Stimulated activated CD8-positive, alpha-beta memory T cell treated with anti-CD3 and anti-CD28 coated beads, Interleukin-12 subunit alpha, Interleukin-12 subunit beta, amount 100 ng/mL, for 4 hours (primary cell): Measurements from ENCODE around the gene JAKMIP1.

Experiments used
- DNase-seq: peaks from one replicate; pipeline ENCODE4 v3.0.0-alpha.2; 2020; ENCODE audit warnings: low read depth

The JAKMIP1 gene

DNA sequence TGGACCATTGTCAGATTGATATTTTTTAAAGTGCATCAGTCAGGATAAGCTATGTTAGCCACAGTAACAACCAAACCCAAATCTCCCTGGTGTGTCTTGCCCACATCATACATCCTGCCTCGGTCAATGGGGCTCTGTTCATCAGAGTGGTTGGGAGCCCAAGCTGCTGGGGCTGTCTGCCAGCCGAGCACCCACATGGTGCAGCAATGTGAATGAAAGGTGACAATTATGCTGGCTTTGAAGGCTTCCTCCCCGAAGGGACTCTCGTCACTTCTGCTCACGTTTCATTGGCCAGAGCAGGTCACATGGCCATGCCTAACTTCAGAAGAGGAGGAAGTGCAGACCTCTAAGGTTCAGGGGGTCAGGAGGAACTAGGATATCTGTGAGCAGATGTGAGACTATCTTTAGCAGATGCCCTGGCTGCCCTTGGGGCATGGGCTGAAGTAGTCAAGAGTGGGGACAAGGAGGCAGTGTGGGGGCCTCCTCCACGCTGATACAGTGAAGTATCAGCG lies 1.3 kb upstream of the JAKMIP1 start:
- DNase-seq: no peak

DNA sequence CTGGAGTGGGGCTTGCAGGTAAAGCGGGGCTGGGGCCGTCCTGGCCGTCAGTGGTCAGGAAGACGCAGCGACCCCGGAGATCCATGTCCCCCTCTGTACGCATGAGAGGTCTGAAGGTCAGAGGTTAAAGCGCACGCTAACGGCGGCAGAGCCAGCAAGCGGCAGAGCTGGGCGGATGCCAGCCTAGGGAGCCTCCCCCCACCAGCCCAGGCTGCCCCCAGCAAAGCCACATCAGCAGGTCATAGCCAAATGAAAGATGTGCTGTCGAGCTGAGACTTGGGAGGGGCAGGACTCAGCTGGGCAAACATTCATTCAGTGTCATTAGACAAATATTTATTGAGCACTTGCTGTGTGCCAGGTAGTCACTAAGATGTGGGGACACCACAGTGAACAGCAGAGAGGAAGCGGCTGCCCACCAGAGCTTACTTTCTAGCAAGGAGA lies 593 bp upstream of the JAKMIP1 start:
- DNase-seq: no peak

DNA sequence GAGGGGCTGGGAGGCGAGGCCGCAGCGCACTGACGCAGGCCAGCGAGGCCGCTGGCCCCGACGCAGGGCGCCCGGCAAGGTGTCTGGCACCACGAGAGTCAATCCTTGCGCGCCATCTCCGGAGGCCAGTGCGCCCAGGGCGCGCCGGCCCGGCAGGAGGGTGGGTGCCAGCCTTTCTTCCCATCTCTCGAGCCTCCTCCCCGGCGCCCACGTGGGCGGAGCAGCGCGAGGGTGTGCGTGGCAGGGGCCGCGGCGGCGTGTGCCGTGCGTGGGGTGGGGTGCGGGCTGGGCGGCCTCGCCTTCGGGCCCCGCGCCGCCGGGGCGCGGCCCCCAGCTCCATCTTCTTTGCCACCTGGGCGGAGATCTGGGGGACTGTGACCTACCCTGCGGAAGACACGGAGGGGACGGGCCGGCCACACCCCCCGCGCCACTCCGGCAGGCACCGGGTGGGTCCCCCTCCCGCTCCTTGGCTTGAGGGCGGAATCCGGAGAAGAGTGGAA lies 877 bp downstream of the JAKMIP1 start:
- peak; percentile 31 for DNase-seq

DNA sequence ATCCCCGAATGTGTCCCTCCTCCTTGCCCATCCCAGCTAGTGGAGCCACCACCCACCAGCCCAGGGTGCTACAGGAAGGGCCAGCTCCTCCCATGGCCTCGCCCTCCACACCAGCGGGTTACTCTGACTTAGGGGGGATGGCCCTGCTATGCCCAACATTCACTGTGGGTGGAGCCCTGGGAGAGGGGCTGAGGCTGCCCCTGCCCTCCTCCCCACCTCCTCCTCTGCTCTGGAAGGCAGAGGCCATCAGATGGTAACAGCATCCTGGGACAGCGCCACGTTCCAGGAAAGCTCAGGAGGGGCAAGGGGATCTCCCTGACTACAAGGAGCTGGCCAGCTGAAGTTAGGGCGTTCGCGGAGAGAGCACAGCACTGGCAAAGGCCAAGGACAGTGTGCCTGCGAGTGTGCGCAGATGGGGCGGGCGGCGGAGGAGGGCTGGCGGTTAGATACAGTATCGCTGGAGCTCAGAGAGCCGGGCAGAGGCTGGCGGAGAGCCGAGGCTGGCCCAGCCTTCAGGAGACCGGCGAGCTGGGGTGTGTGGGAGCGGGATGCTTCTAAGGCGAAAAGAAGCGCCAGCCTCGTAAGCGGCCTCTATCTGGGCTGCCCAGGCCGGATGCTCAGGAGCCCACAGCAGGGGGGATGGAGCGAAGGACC lies 1.5 kb downstream of the JAKMIP1 start:
- peak; percentile 8 for DNase-seq

DNA sequence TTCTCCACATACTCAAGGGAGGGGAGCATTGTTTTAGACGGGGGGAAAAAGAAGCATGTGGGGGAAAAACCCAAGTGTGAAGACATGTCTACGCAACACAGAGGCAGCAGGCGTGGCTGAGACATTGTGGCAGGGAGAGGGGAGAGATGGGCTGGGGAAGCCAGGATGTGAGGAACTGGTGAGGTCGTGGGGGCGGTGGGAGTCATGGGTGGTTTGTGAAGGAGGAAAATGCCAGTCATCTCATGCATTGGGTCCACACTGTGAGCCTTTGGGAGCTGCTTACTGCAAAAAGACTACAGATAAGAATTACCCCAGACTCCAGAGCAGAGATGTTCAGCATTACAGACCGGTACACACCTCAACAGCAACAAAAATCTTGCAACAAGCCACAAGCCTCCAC lies 2.1 kb downstream of the JAKMIP1 start:
- DNase-seq: peak; percentile 63

DNA sequence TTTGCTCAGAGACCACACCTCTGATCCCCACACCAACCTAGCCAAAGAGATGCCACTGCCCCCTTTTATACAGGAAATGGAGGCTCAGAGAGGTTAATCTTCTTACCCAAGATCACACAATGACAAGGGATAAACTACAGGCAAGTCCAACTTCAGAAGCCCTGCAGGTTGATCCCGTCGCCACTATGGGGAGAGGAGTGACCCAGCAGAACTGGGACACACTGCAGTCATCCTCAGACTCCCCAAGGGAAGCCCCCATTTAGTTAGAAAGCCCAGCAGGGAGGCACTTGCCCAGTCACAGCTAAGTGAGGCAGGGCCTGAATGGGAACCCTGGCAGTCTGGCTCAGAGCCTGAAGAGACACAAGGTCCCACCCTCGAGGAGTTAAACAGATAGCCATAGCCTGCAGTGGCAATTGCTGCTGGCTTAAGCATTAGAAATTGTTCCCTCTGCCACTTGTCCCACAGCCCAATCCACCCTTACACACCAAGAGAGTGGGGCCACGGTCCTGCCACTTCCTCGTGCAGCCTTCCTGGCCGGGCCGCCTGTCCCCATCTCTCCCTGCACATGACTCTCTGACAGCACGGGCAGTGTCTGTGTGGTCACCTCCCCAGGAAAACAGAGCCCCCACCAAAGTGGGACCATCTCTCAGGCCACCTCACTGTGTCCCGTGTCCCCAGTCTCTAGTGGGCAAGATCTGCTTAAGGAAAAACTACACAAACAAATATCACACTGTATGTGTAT lies 2.7 kb downstream of the JAKMIP1 start:
- no peak for DNase-seq

DNA sequence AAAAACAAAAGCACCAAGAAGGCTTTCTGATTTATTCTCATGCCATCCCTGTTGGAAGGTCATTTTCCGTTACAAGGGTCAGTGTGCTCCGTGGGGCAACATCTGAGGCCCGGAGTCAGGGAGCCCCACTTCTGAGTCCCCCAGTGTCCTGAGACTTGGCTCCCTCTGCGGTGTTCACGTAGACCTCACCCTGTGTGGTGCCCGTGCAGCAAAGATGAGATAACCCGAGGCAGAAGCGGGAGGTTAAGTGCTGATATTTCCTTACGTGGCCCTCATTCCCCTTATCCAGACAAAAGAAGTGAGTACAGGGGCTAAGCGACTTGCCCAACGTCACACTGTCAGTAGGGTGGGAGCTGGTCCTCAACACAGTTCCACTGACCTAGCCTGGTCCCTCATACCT lies 3.5 kb downstream of the JAKMIP1 start:
- no peak for DNase-seq

DNA sequence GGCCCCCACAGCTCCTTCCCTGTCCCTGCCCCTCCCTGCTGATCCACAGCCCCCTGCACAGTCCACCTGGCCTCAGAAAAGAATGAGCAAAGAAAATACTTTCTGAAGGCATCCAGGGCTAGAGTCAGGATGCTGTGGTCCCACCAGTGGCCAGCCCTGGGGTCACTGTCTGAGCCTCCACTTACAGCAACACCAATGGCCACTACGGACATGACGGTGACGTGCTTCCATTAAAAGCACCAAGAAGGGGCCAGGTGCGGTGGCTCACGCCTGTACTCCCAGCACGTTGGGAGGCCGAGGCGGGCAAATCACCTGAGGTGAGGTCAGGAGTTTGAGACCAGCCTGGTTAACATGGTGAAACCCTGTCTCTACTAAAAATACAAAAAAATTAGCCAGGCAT lies 4.0 kb downstream of the JAKMIP1 start:
- no peak for DNase-seq

DNA sequence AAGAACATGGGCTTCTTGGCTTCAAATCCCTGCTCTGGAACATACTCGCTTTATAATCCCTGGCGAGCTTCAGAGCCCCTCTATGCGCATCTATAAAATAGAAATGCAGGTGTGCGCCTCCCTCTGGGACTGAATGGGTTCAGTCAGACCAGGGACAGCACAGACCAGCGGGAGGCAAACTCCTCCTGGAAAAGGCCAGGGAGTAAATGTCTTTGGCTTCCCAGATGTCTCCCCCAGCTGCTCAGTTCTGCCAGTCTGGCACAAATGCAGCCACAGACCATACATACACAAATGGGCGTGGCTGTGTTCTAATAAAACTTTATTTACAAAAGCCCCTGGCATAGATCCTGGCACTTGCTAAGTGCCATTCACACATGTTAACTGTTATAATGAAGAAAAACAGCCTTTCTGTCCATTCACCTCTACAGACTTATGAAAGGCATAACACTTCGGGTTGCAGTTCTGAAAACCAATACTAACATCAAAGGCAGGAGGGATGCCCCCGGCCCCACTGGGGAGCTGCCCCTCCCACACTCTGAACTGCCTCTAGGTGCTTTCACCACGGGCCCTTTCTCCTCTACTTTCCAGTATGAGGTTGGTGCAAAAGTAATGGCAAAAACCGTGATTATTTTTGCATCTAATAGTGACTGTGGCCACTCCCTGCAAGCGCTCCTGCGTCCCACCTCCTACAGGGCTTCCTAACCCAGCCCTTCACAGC lies 4.6 kb downstream of the JAKMIP1 start:
- no peak for DNase-seq

DNA sequence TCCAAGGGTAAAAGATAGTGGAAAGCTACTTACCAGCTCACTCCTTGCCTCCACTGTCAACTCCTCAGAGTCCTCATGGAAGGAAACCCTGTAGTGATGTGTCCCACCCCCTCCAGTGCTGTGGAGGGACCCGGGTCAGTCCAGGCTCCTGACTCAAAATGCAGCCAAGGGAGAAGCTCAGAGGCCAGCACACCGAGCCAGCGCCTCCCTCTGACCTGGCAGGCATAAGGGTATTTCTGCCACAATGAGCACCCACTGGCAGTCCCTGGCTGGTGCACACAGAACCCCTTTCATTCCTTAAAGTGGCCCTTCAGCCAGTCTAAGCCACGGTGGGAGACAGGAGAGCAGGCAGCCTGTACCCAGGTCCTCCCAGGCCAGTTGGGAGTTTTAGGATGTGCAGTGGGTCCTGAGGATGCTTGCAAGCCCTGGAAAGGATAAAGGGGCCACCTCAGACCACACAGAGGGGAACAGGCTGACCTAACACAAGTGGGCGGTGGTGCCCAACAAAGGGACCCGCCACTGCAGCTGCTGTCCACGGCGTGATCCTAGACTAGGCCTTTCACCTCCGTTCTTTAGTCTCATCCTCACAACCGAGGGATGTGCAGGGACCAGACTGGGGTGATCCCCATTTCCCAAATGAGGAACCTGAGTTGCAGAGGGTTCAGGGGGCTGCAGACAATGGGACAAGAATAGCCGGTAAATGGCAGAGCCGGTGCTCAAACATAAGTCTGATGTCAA lies 5.7 kb downstream of the JAKMIP1 start:
- DNase-seq: no peak

DNA sequence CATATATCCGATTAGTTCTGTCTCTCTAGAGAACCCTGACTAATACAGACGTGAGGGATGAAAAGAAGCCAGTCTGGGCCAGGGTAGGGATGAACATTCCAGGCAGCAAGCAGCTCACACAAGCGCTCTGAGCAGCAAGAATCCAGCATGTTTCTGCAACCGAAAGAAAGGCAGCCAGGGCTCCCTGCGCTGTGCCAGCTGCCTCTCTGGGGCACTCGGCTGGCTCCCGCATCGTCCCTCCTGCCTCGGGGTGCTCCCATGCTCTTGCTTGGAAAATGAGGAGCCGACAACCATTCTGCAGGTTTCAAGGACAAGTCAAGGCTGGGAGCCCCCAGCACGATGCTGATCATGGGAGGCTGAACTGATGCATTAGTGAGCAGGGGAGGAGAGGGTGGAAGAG lies 7.0 kb downstream of the JAKMIP1 start:
- no peak for DNase-seq

DNA sequence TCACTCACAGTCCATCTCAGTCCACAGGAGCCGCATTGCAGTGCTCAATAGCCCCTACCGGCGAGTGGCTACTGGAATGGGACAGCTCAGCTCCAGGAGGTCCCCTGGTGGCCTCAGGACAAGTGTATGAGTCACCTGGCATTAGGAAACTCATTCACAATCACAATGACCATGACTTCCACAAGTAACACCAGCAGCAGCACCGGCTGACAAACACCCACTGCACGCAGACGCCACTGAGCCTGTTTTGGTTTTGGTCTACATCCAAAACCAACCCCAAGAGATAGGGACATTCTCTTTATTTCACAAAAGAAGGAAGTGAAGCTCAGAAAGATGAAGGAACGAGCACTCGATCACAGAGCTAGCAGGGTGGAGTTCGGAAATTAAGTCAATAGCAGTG lies 8.1 kb downstream of the JAKMIP1 start:
- DNase-seq: no peak

DNA sequence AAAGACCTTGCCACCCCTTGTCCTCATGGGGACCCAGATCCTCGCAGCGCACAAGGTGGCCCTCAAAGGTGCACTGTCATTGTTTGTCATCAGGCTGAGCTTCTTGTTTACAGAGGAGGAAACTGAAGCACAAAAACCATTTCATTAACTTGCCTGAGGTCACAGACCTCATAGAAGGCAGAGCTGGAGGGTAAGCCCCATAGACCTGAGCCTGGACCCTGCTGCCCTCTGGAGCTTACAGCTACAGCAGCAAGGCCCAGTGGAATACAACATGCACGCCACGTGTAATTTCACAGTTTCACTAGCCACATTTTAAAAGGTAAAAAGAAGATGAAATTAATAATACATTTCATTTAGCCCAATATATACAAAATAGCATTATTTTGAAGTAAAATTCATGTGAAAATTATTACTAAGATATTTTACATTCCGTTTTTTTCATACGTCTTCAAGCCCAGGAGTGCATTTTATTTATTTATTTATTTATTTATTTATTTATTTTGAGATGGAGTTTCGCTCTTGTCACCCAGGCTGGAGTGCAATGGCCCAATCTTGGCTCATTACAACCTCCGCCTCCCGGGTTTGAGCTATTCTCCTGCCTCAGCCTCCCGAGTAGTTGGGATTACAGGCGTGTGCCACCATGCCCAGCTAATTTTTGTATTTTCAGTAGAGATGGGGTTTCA lies 8.8 kb downstream of the JAKMIP1 start:
- no peak for DNase-seq

DNA sequence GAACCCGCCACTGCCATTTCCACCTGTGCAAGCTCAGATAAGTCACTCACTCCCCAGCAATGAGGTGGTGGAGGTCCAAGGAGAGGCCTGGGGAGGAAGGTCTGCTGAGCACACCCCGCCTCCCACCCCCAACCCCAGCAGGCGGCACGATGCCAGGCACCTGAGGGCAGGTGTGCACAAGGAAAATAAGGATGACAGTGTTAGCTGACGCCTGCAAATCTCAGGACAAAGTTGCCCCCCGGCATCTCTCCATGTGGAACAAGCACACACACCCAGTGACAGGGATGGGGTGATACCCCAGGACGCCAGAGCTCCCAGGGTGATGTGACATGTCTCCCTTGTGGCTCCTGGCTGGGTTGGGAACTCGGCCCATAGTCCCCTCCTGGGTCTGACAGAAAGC lies 9.9 kb downstream of the JAKMIP1 start:
- DNase-seq: no peak

DNA sequence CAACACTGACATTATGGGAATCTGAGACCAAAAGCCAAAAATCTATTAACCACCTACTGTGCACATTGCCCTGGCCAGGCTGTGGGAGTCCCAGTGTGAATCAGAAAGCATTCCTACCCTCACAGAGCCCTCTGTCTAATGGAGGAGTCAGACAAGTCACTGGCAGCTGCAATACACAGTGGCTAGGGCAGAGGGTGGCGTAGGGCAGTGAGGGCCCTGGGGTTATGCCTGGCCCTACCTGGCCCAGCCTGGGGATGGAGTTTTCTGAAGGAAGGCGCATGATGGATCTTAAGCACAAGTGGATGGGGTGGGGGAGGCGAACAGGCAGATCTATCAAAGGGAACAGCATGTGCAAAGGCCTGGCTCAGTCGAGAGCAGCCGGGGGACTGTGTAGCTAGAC lies 10.8 kb downstream of the JAKMIP1 start:
- DNase-seq: no peak

DNA sequence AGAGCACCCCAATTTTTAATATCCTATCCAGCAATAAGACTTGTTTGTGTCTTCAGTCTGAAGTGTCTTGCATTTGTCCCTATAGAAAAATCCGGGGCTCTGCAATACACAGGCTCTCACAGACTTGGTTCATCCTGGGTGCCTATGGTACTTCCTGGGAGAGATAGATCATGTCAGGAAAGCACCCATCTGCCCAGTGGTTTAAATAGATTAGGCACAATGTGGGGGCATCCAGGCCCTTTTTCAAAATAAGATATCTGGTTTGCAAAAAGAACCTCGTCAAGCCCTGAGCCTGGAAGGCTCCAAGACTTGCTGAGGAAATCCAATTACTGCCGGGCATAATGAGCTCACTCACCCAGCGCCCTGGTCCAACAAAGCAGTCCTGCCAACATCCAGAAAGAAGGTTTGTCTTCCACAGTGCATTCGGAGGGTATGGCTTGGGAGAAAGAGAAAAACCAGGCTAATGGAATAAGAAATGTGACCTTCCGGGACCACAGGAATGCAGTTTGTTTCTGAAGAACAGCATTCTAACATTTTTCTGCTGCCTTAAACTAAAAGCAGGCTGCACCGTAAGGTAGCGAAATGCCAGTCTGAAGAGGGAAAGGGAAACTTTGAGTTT lies 11.6 kb downstream of the JAKMIP1 start:
- no peak for DNase-seq

DNA sequence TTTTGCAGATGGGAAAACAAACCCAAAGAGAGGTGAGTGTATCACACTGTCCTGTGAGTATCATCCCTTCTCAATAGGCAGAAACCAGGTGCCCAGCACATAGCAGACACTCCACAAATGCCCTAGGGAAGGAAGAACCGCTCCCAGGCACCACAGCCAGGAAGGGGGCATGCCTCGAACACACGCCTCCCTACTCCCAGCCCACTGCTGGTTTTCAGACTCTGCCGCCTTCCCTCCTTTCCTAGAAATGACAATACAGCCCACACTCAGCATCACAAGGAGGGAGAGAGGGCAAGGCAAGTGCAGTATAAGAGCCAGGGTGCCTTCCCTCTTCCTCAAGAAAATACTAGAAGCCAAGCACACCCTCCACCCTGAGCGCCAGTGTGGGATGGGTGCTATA lies 16.2 kb downstream of the JAKMIP1 start:
- no peak for DNase-seq

DNA sequence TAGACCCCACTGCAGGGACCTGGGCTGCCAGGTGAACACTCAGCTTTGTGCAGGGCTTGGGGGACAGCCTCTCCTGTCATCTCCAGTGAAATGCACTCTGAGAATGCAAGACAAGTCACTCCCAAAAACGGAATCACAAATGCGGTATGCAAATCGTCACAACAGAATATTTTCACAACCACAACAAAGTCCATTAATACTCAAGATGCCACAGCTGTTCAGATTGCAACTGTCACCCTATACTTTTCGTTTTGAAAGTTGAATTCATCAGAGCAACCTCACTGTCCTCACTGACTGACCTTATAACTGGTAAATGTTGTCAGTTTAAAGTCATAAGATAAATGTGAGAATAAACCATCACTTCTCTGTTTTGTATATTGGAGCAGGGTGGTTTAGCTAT lies 16.6 kb downstream of the JAKMIP1 start:
- no peak for DNase-seq

DNA sequence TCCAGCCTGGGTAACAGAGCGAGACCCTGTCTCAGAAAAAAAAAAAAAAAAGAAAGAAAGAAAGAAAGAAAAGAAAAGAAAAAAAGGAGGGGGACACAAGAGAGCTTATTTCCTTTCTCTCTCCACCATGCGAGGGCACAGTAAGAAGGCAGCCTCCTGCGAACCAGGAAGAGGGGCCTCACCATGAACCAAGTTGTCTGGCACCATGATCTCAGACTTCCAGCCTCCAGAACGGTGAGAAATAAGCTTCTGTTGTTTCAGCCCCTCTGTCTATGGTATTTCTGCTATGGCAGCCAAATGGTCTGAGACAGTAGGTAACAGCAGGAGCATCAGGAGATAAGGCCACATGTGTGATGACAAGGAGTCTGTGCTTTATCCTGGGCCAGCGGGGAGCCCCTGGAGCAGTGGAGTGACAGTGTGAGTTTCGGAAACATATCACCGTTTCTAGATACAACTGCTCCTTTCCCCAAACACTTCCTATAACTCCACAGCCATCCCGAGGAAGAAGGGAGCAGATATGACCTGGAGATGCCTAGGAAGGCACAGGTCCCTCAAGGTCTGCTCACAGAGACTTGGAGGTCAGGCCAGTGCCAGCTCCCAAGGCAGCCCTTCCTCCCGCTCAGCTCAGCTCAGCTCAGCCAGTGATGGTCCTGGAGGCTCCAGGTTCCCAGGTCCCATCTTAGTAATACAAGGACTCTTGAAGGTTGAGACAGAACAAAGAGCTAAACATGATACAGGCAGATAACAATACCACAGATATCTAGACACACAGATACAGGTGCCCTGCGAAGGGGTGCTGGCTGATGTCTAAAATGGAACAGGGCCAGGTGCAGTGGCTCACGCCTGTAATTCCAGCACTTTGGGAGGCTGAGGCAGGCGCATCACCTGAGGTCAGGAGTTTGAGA lies 17.7 kb downstream of the JAKMIP1 start:
- no peak for DNase-seq
